IMR-90 (cell line): ENCODE results near the gene PUM2. TPM values are rescaled to one million over a fixed set of nuclear protein-coding genes. Genes with fewer than 3 reads are reported as not detected.

Source experiments
- ATAC-seq: fragments of 200-7000 bp; cut with Tn5 transposase; 2 replicates; pipeline ENCODE4 v1.9.1; 2020; ENCODE audit warnings: low read depth, mild to moderate bottlenecking, moderate library complexity
- BruUV-seq: library from RNA; stranded (reverse); fragments of 400-500 nt; replicated peaks from 2 replicates; lab custom pipeline; 2021; lab: Mats Ljungman, UMichigan
- CTCF ChIA-PET: fragments of 300-600 bp; formaldehyde crosslinking; extraction: SDS; loops from one replicate; lab custom pipeline; 2021; ENCODE audit warnings: antibody characterized with exemption; lab: Yijun Ruan, JAX
- POLR2A ChIA-PET: fragments of 300-600 bp; sonication (Branson Sonifier 250); formaldehyde crosslinking; loops from one replicate; lab custom pipeline; 2022; ENCODE audit warnings: antibody characterized with exemption; ENCODE audit not compliant: unreplicated experiment; lab: Charles Lee
- DNase-seq: peaks from one replicate; pipeline ENCODE4 v3.0.0; 2013
- H2AFZ ChIP-seq: replicated peaks from 2 replicates; pipeline ENCODE3; 2013; ENCODE audit warnings: low read length, mild to moderate bottlenecking; ENCODE audit not compliant: poor library complexity
- H2AK5ac ChIP-seq: 2 replicates; pipeline ENCODE4 v1.6.1; 2013; ENCODE audit warnings: low read depth, low read length, inconsistent platforms
- H2AK9ac ChIP-seq: replicated peaks from 2 replicates; pipeline ENCODE3; 2013; ENCODE audit warnings: mild to moderate bottlenecking, low read depth, low read length, moderate library complexity; ENCODE audit not compliant: poor library complexity
- H2BK120ac ChIP-seq: 2 replicates; pipeline ENCODE4 v1.6.1; 2013; ENCODE audit warnings: low read depth, low read length, inconsistent platforms
- H2BK15ac ChIP-seq: 3 replicates; pipeline ENCODE4 v1.6.1; 2013; ENCODE audit warnings: low read depth, low read length, inconsistent platforms
- H2BK20ac ChIP-seq: 2 replicates; pipeline ENCODE4 v1.6.1; 2013; ENCODE audit warnings: low read depth, mild to moderate bottlenecking, inconsistent platforms, low read length, moderate library complexity
- H2BK5ac ChIP-seq: 2 replicates; pipeline ENCODE4 v1.6.1; 2013; ENCODE audit warnings: mild to moderate bottlenecking, low read depth, low read length, inconsistent platforms; ENCODE audit not compliant: poor library complexity, severe bottlenecking
- H3K14ac ChIP-seq: replicated peaks from 2 replicates; pipeline ENCODE4 v1.6.1; 2013; ENCODE audit warnings: low read depth, low read length, inconsistent platforms
- H3K18ac ChIP-seq: 2 replicates; pipeline ENCODE4 v1.6.1; 2013; ENCODE audit warnings: low read depth, low read length, control low read depth
- H3K23ac ChIP-seq: 2 replicates; pipeline ENCODE4 v1.6.1; 2013; ENCODE audit warnings: low read depth, low read length, inconsistent platforms
- H3K27ac ChIP-seq: 2 replicates; pipeline ENCODE4 v1.5.1; 2013; ENCODE audit warnings: mild to moderate bottlenecking, control low read depth, low read length; ENCODE audit not compliant: insufficient read depth
- H3K27me3 ChIP-seq: 2 replicates; pipeline ENCODE4 v1.6.1; 2013; ENCODE audit warnings: low read length; ENCODE audit not compliant: control insufficient read depth, insufficient read depth
- H3K36me3 ChIP-seq: 2 replicates; pipeline ENCODE4 v1.6.1; 2013; ENCODE audit warnings: low read length, mixed read lengths; ENCODE audit not compliant: control insufficient read depth, insufficient read depth
- H3K4ac ChIP-seq: 2 replicates; pipeline ENCODE4 v1.6.1; 2013; ENCODE audit warnings: low read depth, low read length, inconsistent platforms
- H3K4me1 ChIP-seq: 2 replicates; pipeline ENCODE4 v1.6.1; 2013; ENCODE audit warnings: low read length, mixed read lengths; ENCODE audit not compliant: control insufficient read depth, insufficient read depth
- H3K4me2 ChIP-seq: 2 replicates; pipeline ENCODE4 v1.6.1; 2013; ENCODE audit warnings: low read depth, mild to moderate bottlenecking, control low read depth, low read length, moderate library complexity
- H3K4me3 ChIP-seq: 2 replicates; pipeline ENCODE4 v1.5.1; 2013; ENCODE audit warnings: low read depth, mild to moderate bottlenecking, control low read depth, low read length, moderate library complexity; ENCODE audit not compliant: insufficient read depth
- H3K56ac ChIP-seq: 2 replicates; pipeline ENCODE4 v1.6.1; 2013; ENCODE audit warnings: low read length, inconsistent platforms; ENCODE audit not compliant: insufficient read depth; ENCODE audit errors: extremely low read depth
- H3K79me1 ChIP-seq, 2 experiments: 2 replicates each; pipeline ENCODE4 v1.6.1; 2013; ENCODE audit warnings: low read length in 2 of 2, inconsistent platforms in 1 of 2, low read depth in 1 of 2
- H3K9ac ChIP-seq: 2 replicates; pipeline ENCODE4 v1.6.1; 2013; ENCODE audit warnings: low read depth, low read length, control low read depth
- H3K9me1 ChIP-seq: 2 replicates; pipeline ENCODE4 v1.6.1; 2013; ENCODE audit warnings: low read length, inconsistent platforms; ENCODE audit not compliant: insufficient read depth
- H3K9me3 ChIP-seq: 2 replicates; pipeline ENCODE4 v1.6.1; 2013; ENCODE audit warnings: low read length; ENCODE audit not compliant: control insufficient read depth, insufficient read depth
- H4K20me1 ChIP-seq: 2 replicates; pipeline ENCODE4 v1.6.1; 2013; ENCODE audit warnings: low read length, inconsistent platforms; ENCODE audit not compliant: insufficient read depth
- H4K5ac ChIP-seq: 2 replicates; pipeline ENCODE4 v1.6.1; 2013; ENCODE audit warnings: mild to moderate bottlenecking, low read depth, low read length, control low read depth
- H4K8ac ChIP-seq, 2 experiments: 2 replicates each; pipeline ENCODE4 v1.6.1; 2013; ENCODE audit warnings: low read depth in 2 of 2, low read length in 2 of 2, control low read depth in 1 of 2, inconsistent platforms in 1 of 2
- H4K91ac ChIP-seq: 2 replicates; pipeline ENCODE4 v1.6.1; 2013; ENCODE audit warnings: low read depth, low read length, inconsistent platforms; ENCODE audit not compliant: insufficient read depth
- BHLHE40 ChIP-seq: fragments of 150-350 bp; IDR thresholded peaks from 2 replicates; pipeline ENCODE4 v1.6.1; 2016; ENCODE audit warnings: mild to moderate bottlenecking, low read depth, low read length
- CHD1 ChIP-seq: IDR thresholded peaks from 2 replicates; pipeline ENCODE4 v1.6.1; 2012; ENCODE audit warnings: low read depth, low read length, improper control_type of control experiment
- FOS ChIP-seq: fragments of 150-350 bp; IDR thresholded peaks from 2 replicates; pipeline ENCODE4 v1.6.1; 2016; ENCODE audit warnings: low read depth, low read length
- MAFK ChIP-seq: IDR thresholded peaks from 2 replicates; pipeline ENCODE4 v1.6.1; 2012; ENCODE audit warnings: low read depth, low read length, improper control_type of control experiment
- MAZ ChIP-seq: IDR thresholded peaks from 2 replicates; pipeline ENCODE4 v1.6.1; 2012; ENCODE audit warnings: low read depth, mild to moderate bottlenecking, low read length, improper control_type of control experiment, moderate library complexity, borderline replicate concordance
- RCOR1 ChIP-seq: IDR thresholded peaks from 2 replicates; pipeline ENCODE4 v1.6.1; 2012; ENCODE audit warnings: mild to moderate bottlenecking, low read length, improper control_type of control experiment; ENCODE audit not compliant: insufficient replicate concordance
- RFX5 ChIP-seq: IDR thresholded peaks from 2 replicates; pipeline ENCODE4 v1.8.0; 2012; ENCODE audit warnings: low read depth, mild to moderate bottlenecking, low read length, moderate library complexity
- WGBS, 2 experiments: methylation state at CpG; one replicate each; pipeline versions ENCODE4 v1.1.5 to v1.1.7; 2013; ENCODE audit warnings: missing lambda C conversion rate in 2 of 2; ENCODE audit not compliant: insufficient read length in 1 of 2; ENCODE audit errors: extremely low coverage in 2 of 2; 5-methylcytosine and 5-hydroxymethylcytosine counted together
- dilution Hi-C: fragments of 300-500 bp; cut with HindIII; formaldehyde crosslinking; loops from one replicate; pipeline ENCODE4 v1.14.3; 2018; ENCODE audit warnings: low sequenced_read_pairs; ENCODE audit not compliant: unreplicated experiment
- in situ Hi-C: fragments of 300-500 bp; cut with MboI; formaldehyde crosslinking; loops from 3 replicates; pipeline ENCODE4 v1.14.3; 2019; ENCODE audit warnings: low sequenced_read_pairs, inconsistent platforms, mixed read lengths
- intact Hi-C: fragments of 100-400 bp; cut with micrococcal nuclease; formaldehyde crosslinking; loops from 2 replicates; pipeline ENCODE4 v1.10.0; 2022
- polyA plus RNA-seq, 3 experiments: library from polyadenylated mRNA; depleted of rRNA; stranded (reverse); fragments of >200 nt; gene quantifications; 2 replicates each; pipeline ENCODE4 v1.2.3, GENCODE V29; 2012; ENCODE audit warnings: low replicate concordance in 1 of 3
- total RNA-seq: library from RNA; depleted of rRNA; stranded (reverse); fragments of >200 nt; gene quantifications from 2 replicates; pipeline ENCODE4 v1.2.3, GENCODE V29; 2012
- TF ChIP-seq, protein P1 (sequence below): fragments of 150-350 bp; IDR thresholded peaks from 2 replicates; pipeline ENCODE4 v1.6.1; 2016; ENCODE audit warnings: low read depth, mild to moderate bottlenecking, low read length, moderate library complexity, borderline replicate concordance

Gene PUM2
- total and polyA plus RNA-seq, 2 of the 4 experiments (the other 2 are of a cell fraction), result 18.8 to 38.4 TPM

- DNase-seq, result no peak
- Histone ChIP-seq H3K14ac (peak overlapping the region; percentile 60), H4K20me1 (no peaks in the 10 kb centered on the region), H2BK15ac (peak overlapping the region; percentile 64; the same call in 1 of the 3 replicates), H3K27me3 (no peaks in the 10 kb centered on the region), H4K91ac (peak overlapping the region; percentile 89), H2BK120ac (peak overlapping the region; percentile 94), H2AK9ac (peak overlapping the region; percentile 91), H3K9me3 (0 out of 2 replicates have a peak, but pooled peaks cover 2% of the 10 kb centered on the region), H3K4me1 (peaks cover 22% of the 10 kb centered on the region), H3K9me1 (peaks cover 10% of the 10 kb centered on the region), H2AK5ac (peak overlapping the region; percentile 27; the same call in 1 of the 2 replicates), H3K27ac (no peak overlapping the region), H4K5ac (peak overlapping the region; percentile 20; the same call in 1 of the 2 replicates), H2BK5ac (no peak overlapping the region), H3K9ac (no peak overlapping the region), H2AFZ (peak overlapping the region; percentile 94), H3K36me3 (no peaks in the 10 kb centered on the region), H3K4me3 (no peak overlapping the region), H3K79me1 (peaks cover 0 to 34% of the 10 kb centered on the region in 2 experiments; a peak in 2 of 4 replicates), H2BK20ac (peak overlapping the region; percentile 83), H3K23ac (peak overlapping the region; percentile 71), H3K56ac (peak overlapping the region; percentile 5; the same call in 1 of the 2 replicates), H3K4ac (peak overlapping the region; percentile 86), H3K18ac (no peak overlapping the region), H4K8ac (peak overlapping the region; percentile 6 to 74; a peak in 3 of 4 replicates), H3K4me2 (peak overlapping the region; percentile 9; the same call in 1 of the 2 replicates)
- intact Hi-C loops, result loop anchor here (5.0 kb wide), 1 partner anchor 56 kb away; no protein-coding TSS in a partner anchor
- POLR2A ChIA-PET, result no interaction called here
- no TSS peak for BruUV-seq
- CTCF ChIA-PET, result interaction anchor here (0.6 kb wide), 2 partner anchors 68 to 119 kb away, joined by 3 read pairs; no protein-coding TSS in a partner anchor
- in situ Hi-C loops, result no loop called here
- dilution Hi-C loops, result no loop called here
- 41% methylated on average over 8 of the region's 21 CpGs; no CpG with 5 or more reads in 1 of the 2 experiments for WGBS, 2 experiments
- TF ChIP-seq FOS, result no peak
- no peak for TF ChIP-seq MAFK
- TF ChIP-seq MAZ, result no peak
- TF ChIP-seq RCOR1, result no peak
- TF ChIP-seq BHLHE40, result no peak
- TF ChIP-seq RFX5, result no peak
- TF ChIP-seq, protein P1, sequence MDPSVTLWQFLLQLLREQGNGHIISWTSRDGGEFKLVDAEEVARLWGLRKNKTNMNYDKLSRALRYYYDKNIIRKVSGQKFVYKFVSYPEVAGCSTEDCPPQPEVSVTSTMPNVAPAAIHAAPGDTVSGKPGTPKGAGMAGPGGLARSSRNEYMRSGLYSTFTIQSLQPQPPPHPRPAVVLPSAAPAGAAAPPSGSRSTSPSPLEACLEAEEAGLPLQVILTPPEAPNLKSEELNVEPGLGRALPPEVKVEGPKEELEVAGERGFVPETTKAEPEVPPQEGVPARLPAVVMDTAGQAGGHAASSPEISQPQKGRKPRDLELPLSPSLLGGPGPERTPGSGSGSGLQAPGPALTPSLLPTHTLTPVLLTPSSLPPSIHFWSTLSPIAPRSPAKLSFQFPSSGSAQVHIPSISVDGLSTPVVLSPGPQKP, result no peak
- no peak for TF ChIP-seq CHD1
- no peak for ATAC-seq
Observed at GRCh38 chr2:20222769-20223406, 127.8 kb downstream of the PUM2 start.
